Panc1 (cell line): ENCODE results near the gene DVL3. TPM values are rescaled to one million over a fixed set of nuclear protein-coding genes. Genes with fewer than 3 reads are reported as not detected.

Experiments
- ATAC-seq: fragments of 200-7000 bp; cut with Tn5 transposase; 2 replicates; pipeline ENCODE4 v1.9.1; 2020; ENCODE audit warnings: mild to moderate bottlenecking, moderate library complexity
- BruUV-seq: library from RNA; stranded (reverse); fragments of 400-500 nt; replicated peaks from 2 replicates; lab custom pipeline; 2021; lab: Mats Ljungman, UMichigan
- CTCF ChIA-PET: fragments of 300-600 bp; sonication (Branson Sonifier 250); formaldehyde crosslinking; loops from one replicate; lab custom pipeline; 2022; ENCODE audit warnings: antibody characterized with exemption; lab: Charles Lee
- POLR2A ChIA-PET: fragments of 300-600 bp; sonication (Branson Sonifier 250); formaldehyde crosslinking; loops from one replicate; lab custom pipeline; 2022; ENCODE audit warnings: antibody characterized with exemption; lab: Charles Lee
- DNase-seq: peaks from one replicate; pipeline ENCODE4 v3.0.0-alpha.2; 2010; ENCODE audit warnings: low read depth, low spot score
- H3K27ac ChIP-seq: 2 replicates; pipeline ENCODE4 v1.5.1; 2011; ENCODE audit warnings: mild to moderate bottlenecking, low read length, inconsistent platforms
- H3K27me3 ChIP-seq: fragments of 200-500 bp; sonication (Bioruptor generic); 2 replicates; pipeline ENCODE4 v1.6.0; 2014; ENCODE audit warnings: low read length, inconsistent platforms; ENCODE audit not compliant: control insufficient read depth, insufficient read depth
- H3K36me3 ChIP-seq: fragments of 200-500 bp; sonication (Bioruptor generic); 2 replicates; pipeline ENCODE4 v1.5.1; 2014; ENCODE audit warnings: inconsistent platforms, mild to moderate bottlenecking, low read length, moderate library complexity; ENCODE audit not compliant: control insufficient read depth, insufficient read depth
- H3K4me1 ChIP-seq: 2 replicates; pipeline ENCODE4 v1.5.1; 2011; ENCODE audit warnings: inconsistent platforms, mild to moderate bottlenecking, low read length, moderate library complexity; ENCODE audit not compliant: control insufficient read depth, insufficient read depth
- H3K4me3 ChIP-seq, 2 experiments: 2 replicates each; pipeline ENCODE4 v1.5.1; 2011 to 2012; ENCODE audit warnings: low read depth in 2 of 2, low read length in 2 of 2, mild to moderate bottlenecking in 2 of 2, inconsistent platforms in 1 of 2, moderate library complexity in 1 of 2
- H3K9me3 ChIP-seq: fragments of 200-500 bp; sonication (Bioruptor generic); 2 replicates; pipeline ENCODE4 v1.5.1; 2014; ENCODE audit warnings: low read depth, mild to moderate bottlenecking, inconsistent platforms, low read length, moderate library complexity; ENCODE audit not compliant: control insufficient read depth, insufficient read depth
- POLR2AphosphoS5 ChIP-seq: IDR thresholded peaks from 2 replicates; pipeline ENCODE4 v1.6.1; 2012; ENCODE audit warnings: mild to moderate bottlenecking, low read depth, low read length, moderate library complexity
- SIN3A ChIP-seq: IDR thresholded peaks from 2 replicates; pipeline ENCODE4 v1.6.1; 2012; ENCODE audit warnings: low read depth, mild to moderate bottlenecking, low read length, moderate library complexity, borderline replicate concordance; ENCODE audit not compliant: insufficient read depth
- TCF7L2 ChIP-seq: IDR thresholded peaks from 2 replicates; pipeline ENCODE4 v1.6.1; 2011; ENCODE audit warnings: mild to moderate bottlenecking, low read depth, low read length, inconsistent platforms
- in situ Hi-C: cut with HindIII; loops from 2 replicates; pipeline ENCODE4 v1.10.0; 2016; ENCODE audit warnings: low sequenced_read_pairs, low pct_unique_long_range_greater_than_20kb
- intact Hi-C: fragments of 100-400 bp; cut with micrococcal nuclease; formaldehyde crosslinking; loops from one replicate; pipeline ENCODE4 v1.10.0; 2022; ENCODE audit not compliant: unreplicated experiment
- total RNA-seq: library from RNA; stranded (reverse); gene quantifications from one replicate; pipeline ENCODE4 v1.2.1, GENCODE V29; 2021; ENCODE audit not compliant: unreplicated experiment
- TF ChIP-seq, protein P1 (sequence below), 2 experiments: IDR thresholded peaks; 2 replicates each; pipeline ENCODE4 v1.6.1; 2011 to 2012; ENCODE audit warnings: low read depth in 2 of 2, control low read depth in 1 of 2, low read length in 1 of 2, mild to moderate bottlenecking in 1 of 2, moderate library complexity in 1 of 2; ENCODE audit not compliant: insufficient read depth in 1 of 2
- TF ChIP-seq, protein P2 (sequence below): fragments of 450-650 bp; IDR thresholded peaks from 2 replicates; pipeline ENCODE4 v1.5.1; 2017; ENCODE audit warnings: mild to moderate bottlenecking

DVL3 gene
- total RNA-seq, 1 experiment from 2014 or later, result 97.2 TPM

DNA sequence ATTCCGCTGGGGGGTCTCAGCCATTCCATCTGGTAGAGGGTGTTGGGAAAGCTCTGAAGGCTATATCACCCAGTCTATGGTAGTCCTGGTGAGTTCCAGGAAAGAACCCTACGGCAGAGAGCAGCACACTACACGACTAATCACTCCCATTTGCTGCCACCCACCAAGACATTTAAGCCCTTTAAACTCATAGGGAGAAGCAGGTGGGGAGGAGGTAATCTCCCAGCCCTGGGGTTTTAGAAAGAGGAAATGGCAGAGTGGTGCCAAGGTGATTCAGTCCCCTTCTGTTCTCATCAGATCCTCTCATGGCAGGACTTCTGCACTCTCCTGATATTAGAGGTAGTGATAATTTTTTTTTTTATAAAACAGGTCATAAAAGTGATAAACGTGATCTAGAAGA, 63.6 kb downstream of the DVL3 start:
- intact Hi-C loops (no loop called here), in situ Hi-C loops (no loop called here)
- TF ChIP-seq, protein P1, sequence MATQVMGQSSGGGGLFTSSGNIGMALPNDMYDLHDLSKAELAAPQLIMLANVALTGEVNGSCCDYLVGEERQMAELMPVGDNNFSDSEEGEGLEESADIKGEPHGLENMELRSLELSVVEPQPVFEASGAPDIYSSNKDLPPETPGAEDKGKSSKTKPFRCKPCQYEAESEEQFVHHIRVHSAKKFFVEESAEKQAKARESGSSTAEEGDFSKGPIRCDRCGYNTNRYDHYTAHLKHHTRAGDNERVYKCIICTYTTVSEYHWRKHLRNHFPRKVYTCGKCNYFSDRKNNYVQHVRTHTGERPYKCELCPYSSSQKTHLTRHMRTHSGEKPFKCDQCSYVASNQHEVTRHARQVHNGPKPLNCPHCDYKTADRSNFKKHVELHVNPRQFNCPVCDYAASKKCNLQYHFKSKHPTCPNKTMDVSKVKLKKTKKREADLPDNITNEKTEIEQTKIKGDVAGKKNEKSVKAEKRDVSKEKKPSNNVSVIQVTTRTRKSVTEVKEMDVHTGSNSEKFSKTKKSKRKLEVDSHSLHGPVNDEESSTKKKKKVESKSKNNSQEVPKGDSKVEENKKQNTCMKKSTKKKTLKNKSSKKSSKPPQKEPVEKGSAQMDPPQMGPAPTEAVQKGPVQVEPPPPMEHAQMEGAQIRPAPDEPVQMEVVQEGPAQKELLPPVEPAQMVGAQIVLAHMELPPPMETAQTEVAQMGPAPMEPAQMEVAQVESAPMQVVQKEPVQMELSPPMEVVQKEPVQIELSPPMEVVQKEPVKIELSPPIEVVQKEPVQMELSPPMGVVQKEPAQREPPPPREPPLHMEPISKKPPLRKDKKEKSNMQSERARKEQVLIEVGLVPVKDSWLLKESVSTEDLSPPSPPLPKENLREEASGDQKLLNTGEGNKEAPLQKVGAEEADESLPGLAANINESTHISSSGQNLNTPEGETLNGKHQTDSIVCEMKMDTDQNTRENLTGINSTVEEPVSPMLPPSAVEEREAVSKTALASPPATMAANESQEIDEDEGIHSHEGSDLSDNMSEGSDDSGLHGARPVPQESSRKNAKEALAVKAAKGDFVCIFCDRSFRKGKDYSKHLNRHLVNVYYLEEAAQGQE (IDR thresholded peaks at IDR 0.05; ENCODE audit: insufficient read depth in 1 of 2, low read depth in 2 of 2, low read length in 1 of 2), result no peak
- no peak for TF ChIP-seq TCF7L2
- TF ChIP-seq SIN3A, result no peak
- TF ChIP-seq, protein P2, sequence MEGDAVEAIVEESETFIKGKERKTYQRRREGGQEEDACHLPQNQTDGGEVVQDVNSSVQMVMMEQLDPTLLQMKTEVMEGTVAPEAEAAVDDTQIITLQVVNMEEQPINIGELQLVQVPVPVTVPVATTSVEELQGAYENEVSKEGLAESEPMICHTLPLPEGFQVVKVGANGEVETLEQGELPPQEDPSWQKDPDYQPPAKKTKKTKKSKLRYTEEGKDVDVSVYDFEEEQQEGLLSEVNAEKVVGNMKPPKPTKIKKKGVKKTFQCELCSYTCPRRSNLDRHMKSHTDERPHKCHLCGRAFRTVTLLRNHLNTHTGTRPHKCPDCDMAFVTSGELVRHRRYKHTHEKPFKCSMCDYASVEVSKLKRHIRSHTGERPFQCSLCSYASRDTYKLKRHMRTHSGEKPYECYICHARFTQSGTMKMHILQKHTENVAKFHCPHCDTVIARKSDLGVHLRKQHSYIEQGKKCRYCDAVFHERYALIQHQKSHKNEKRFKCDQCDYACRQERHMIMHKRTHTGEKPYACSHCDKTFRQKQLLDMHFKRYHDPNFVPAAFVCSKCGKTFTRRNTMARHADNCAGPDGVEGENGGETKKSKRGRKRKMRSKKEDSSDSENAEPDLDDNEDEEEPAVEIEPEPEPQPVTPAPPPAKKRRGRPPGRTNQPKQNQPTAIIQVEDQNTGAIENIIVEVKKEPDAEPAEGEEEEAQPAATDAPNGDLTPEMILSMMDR, result no peak
- TF ChIP-seq POLR2AphosphoS5, result no peak
- BruUV-seq, result no TSS peak
- ChIA-PET CTCF (no interaction called here), POLR2A (no interaction called here)
- no peak overlapping the region for H3K4me3 ChIP-seq
- no peaks in the 10 kb centered on the region for H3K36me3 ChIP-seq
- H3K9me3 ChIP-seq, result no peaks in the 10 kb centered on the region
- no peak overlapping the region for H3K27ac ChIP-seq
- DNase-seq (no peak), ATAC-seq (0 out of 2 replicates have a peak, but pooled peaks have one; percentile 46)
- no peaks in the 10 kb centered on the region for H3K4me1 ChIP-seq
- H3K27me3 ChIP-seq, result no peaks in the 10 kb centered on the region

DNA sequence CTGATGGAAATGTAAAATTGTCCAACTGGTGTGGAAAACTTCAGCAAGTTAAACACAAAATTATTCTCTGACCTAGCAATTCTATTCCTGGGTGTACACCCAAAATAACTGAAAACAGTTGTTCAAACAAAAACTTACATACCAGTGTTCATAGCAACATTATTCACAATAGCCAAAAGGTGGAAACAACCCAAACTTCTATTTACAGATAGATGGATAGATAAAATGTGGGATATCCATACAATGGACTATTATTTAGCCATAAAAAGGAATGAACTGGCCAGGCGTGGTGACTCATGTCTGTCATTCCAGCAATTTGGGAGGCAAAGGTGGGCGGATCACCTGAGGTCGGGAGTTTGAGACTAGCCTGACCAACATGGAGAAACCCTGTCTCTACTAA, 67.3 kb downstream of the DVL3 start:
- TF ChIP-seq TCF7L2 (no peak), SIN3A (no peak), POLR2AphosphoS5 (no peak)
- TF ChIP-seq, protein P1 (IDR thresholded peaks at IDR 0.05; ENCODE audit: insufficient read depth in 1 of 2, low read depth in 2 of 2, low read length in 1 of 2), result no peak
- TF ChIP-seq, protein P2, result no peak
- ATAC-seq (no peak), DNase-seq (no peak)
- H3K4me3 ChIP-seq, result no peak overlapping the region
- no TSS peak for BruUV-seq
- no peaks in the 10 kb centered on the region for H3K9me3 ChIP-seq
- POLR2A ChIA-PET, result no interaction called here
- CTCF ChIA-PET, result no interaction called here
- in situ Hi-C loops (no loop called here), intact Hi-C loops (no loop called here)
- no peaks in the 10 kb centered on the region for H3K27me3 ChIP-seq
- H3K4me1 ChIP-seq, result no peaks in the 10 kb centered on the region
- H3K27ac ChIP-seq, result no peak overlapping the region
- H3K36me3 ChIP-seq, result no peaks in the 10 kb centered on the region

Other genes with a start within 250 kb of the DVL3 start
- gene ABCC5, start 137.5 kb upstream of the DVL3 start, total RNA-seq, result 35.1 TPM
- gene HTR3D, start 123.6 kb upstream of the DVL3 start, total RNA-seq, result not detected
- not detected for gene HTR3C, start 102.3 kb upstream of the DVL3 start, total RNA-seq
- not detected for gene HTR3E, start 58.3 kb upstream of the DVL3 start, total RNA-seq
- gene EIF2B5, start 20.0 kb upstream of the DVL3 start, total RNA-seq, result 60.2 TPM
- gene AP2M1, start 19.5 kb downstream of the DVL3 start, total RNA-seq, result 335 TPM
- gene ABCF3, start 30.8 kb downstream of the DVL3 start, total RNA-seq, result 101 TPM
- gene VWA5B2, start 74.2 kb downstream of the DVL3 start, total RNA-seq, result 0.28 TPM
- gene ALG3, start 93.6 kb downstream of the DVL3 start, total RNA-seq, result 72.7 TPM
- gene EEF1AKMT4, start 94.3 kb downstream of the DVL3 start, total RNA-seq, result 10.7 TPM
- 5.7 TPM for gene CAMK2N2, start 106.2 kb downstream of the DVL3 start, total RNA-seq
- gene ECE2, start 120.6 kb downstream of the DVL3 start, total RNA-seq, result not detected
- gene PSMD2, start 143.9 kb downstream of the DVL3 start, total RNA-seq, result 536 TPM
- 798 TPM for gene EIF4G1, start 159.2 kb downstream of the DVL3 start, total RNA-seq
- 30.1 TPM for gene FAM131A, start 182.2 kb downstream of the DVL3 start, total RNA-seq
- 22.5 TPM for gene CLCN2, start 206.2 kb downstream of the DVL3 start, total RNA-seq
- 156 TPM for gene POLR2H, start 206.3 kb downstream of the DVL3 start, total RNA-seq
- gene THPO, start 222.8 kb downstream of the DVL3 start, total RNA-seq, result not detected
- 1.4 TPM for gene CHRD, start 224.7 kb downstream of the DVL3 start, total RNA-seq